Peyer's patch (tissue), 4 donors: ENCODE results near the gene PLAA. TPM values are rescaled to one million over a fixed set of nuclear protein-coding genes. Genes with fewer than 3 reads are reported as not detected.

ENCODE experiments used
- DNase-seq, 3 donors: peaks; one replicate each; pipeline ENCODE4 v3.0.0-alpha.2; 2017 to 2019
- H3K27ac ChIP-seq, 4 donors: fragments of 200-600 bp; sonication (generic); one replicate each; pipeline ENCODE4 v1.5.1; 2016 to 2019
- H3K27me3 ChIP-seq, 2 donors: fragments of 200-600 bp; sonication (generic); one replicate each; pipeline ENCODE4 v1.5.1; 2019
- H3K36me3 ChIP-seq, 3 donors: fragments of 200-600 bp; sonication (generic); one replicate each; pipeline ENCODE4 v1.5.1; 2016 to 2019
- H3K4me1 ChIP-seq, 4 donors: fragments of 200-600 bp; sonication (generic); one replicate each; pipeline ENCODE4 v1.5.1; 2016 to 2019
- H3K4me3 ChIP-seq, 4 donors: fragments of 200-600 bp; sonication (generic); 1 replicate in 3 of 4; 2 replicates in 1 of 4; pipeline ENCODE4 v1.5.1; 2016 to 2019; ENCODE audit warnings: mild to moderate bottlenecking in 1 of 4
- H3K9me3 ChIP-seq, 4 donors: fragments of 200-600 bp; sonication (generic); one replicate each; pipeline ENCODE4 v1.5.1; 2016 to 2019; ENCODE audit warnings: mild to moderate bottlenecking in 1 of 4
- CTCF ChIP-seq, 6 experiments: fragments of 450-650 bp in 4 of 6; fragments of 200-600 bp in 2 of 6; sonication (generic) in 1 of 6; IDR thresholded peaks; one replicate each; pipeline ENCODE4 v1.5.1; 2017 to 2019; ENCODE audit warnings: antibody characterized with exemption in 6 of 6, mild to moderate bottlenecking in 3 of 6, moderate library complexity in 1 of 6
- POLR2A ChIP-seq, 2 donors: fragments of 450-650 bp; IDR thresholded peaks; one replicate each; pipeline ENCODE4 v1.5.1; 2017; ENCODE audit warnings: antibody characterized with exemption in 2 of 2, mild to moderate bottlenecking in 2 of 2, moderate library complexity in 2 of 2
- total RNA-seq, 4 donors: library from RNA; depleted of rRNA; stranded (reverse); fragments of >200 nt; gene quantifications; one replicate each; pipeline ENCODE4 v1.1.0, GENCODE V29; 2016

The PLAA gene
- total RNA-seq, 4 donors from 2014 or later = 16.3 to 30.5 (median 22.8) TPM

DNA sequence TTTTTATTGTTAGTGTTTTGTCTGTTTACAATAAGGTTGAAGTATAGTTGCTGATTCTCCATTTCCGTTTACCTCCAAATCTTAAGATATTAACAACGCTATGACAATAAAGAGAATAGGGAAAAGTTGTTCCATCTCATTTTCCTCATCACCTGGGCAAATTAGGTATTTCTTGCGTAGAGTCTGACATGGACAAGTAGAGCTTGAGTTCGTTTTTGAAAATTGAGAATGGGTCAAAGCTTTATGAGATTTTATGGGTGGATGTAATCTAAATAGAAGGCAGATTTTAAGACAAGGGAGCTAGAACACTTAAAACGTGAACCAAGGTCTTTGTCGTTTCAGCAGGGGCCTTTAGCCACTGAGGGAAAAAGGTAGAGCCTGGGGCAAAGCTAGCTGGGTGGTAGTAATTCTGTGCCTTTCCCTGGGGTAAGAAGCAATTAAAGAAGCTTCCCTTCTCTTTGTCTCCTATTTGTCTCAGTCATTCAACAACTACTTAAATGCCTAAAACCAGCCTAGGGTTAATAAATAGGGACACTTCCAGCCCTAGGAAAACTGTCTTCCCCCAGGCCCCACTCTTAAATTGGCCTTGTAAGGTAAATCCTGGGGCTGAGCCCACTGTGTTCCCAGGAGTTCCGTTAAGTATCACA, 53.9 kb downstream of the PLAA start:
- no peak for DNase-seq
- no peaks in the 10 kb centered on the region for H3K36me3 ChIP-seq
- H3K4me3 ChIP-seq = peak overlapping the region; percentile 81 to 100 (median 84)
- H3K9me3 ChIP-seq = no peaks in the 10 kb centered on the region
- TF ChIP-seq CTCF (IDR thresholded peaks at IDR 0.05) = no peak
- TF ChIP-seq POLR2A (IDR thresholded peaks at IDR 0.05) = no peak
- H3K4me1 ChIP-seq = peaks cover 0 to 14% (median 4%) of the 10 kb centered on the region in 4 donors
- H3K27ac ChIP-seq = peak overlapping the region; percentile 91 to 97 (median 96)
- no peaks in the 10 kb centered on the region for H3K27me3 ChIP-seq

- TF ChIP-seq POLR2A (IDR thresholded peaks at IDR 0.05) (peak; percentile 62 to 80), CTCF (IDR thresholded peaks at IDR 0.05) (peak in 5 of 6 experiments; percentile 1 to 44 (median 33))
- peak; percentile 94 to 97 (median 95) for DNase-seq
- no peaks in the 10 kb centered on the region for H3K9me3 ChIP-seq
Observed at GRCh38 chr9:26892251-26893029, 54.6 kb downstream of the PLAA start, which contains the start of gene CAAP1. Gene CAAP1 (minus strand): TSS chr9:26892802. CDS start chr9:26892715, 87 bp downstream.

GRCh38 chr9:26891726-26892125, 55.3 kb downstream of the PLAA start:
- Histone ChIP-seq H3K27me3 (no peaks in the 10 kb centered on the region), H3K4me3 (peak overlapping the region; percentile 81 to 100 (median 84)), H3K36me3 (peaks cover 0 to 7% (median 0%) of the 10 kb centered on the region in 3 donors), H3K9me3 (no peaks in the 10 kb centered on the region), H3K27ac (peak overlapping the region; percentile 91 to 97 (median 96)), H3K4me1 (peaks cover 0 to 14% (median 4%) of the 10 kb centered on the region in 4 donors)
- DNase-seq = no peak
- TF ChIP-seq CTCF (IDR thresholded peaks at IDR 0.05) = no peak
- TF ChIP-seq POLR2A (IDR thresholded peaks at IDR 0.05) = no peak

More at GRCh38 chr9:26892251-26893029, 54.6 kb downstream of the PLAA start, which contains the start of gene CAAP1:
- peaks cover 0 to under 1% (median 0%) of the 10 kb centered on the region in 3 donors for H3K36me3 ChIP-seq
- peaks cover 0 to 14% (median 4%) of the 10 kb centered on the region in 4 donors for H3K4me1 ChIP-seq
- H3K27me3 ChIP-seq = no peaks in the 10 kb centered on the region
- peak within 1 kb of the TSS; percentile 91 to 97 (median 96) for H3K27ac ChIP-seq
- H3K4me3 ChIP-seq = peak within 1 kb of the TSS; percentile 81 to 100 (median 84)

DNA sequence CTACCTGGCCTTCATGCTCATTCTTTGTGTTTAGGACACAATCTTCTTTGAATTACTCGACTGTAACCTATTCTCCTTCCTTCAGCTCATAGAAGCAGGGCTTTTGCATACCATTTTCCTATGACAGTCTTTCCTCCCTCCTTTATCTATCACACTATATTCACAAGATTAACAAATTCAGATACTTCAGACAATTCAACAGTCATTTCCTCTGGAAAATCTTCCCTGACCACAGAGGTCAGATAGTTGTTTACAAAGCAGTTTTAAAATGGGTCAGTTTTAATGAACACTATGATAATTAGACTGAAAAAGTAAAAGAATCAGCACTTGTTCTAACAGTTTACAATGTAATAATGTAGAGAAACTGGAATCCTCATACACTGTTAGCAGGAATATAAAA, 58.8 kb downstream of the PLAA start:
- H3K36me3 ChIP-seq = peaks cover 0 to 21% (median 0%) of the 10 kb centered on the region in 3 donors

More for the DNA sequence above, 58.8 kb downstream of the PLAA start:
- no peaks in the 10 kb centered on the region for H3K27me3 ChIP-seq
- H3K4me3 ChIP-seq = no peak overlapping the region
- DNase-seq = no peak
- TF ChIP-seq CTCF (IDR thresholded peaks at IDR 0.05) = no peak
- no peak for TF ChIP-seq POLR2A (IDR thresholded peaks at IDR 0.05)
- no peaks in the 10 kb centered on the region for H3K9me3 ChIP-seq
- peaks cover 0 to 14% (median 4%) of the 10 kb centered on the region in 4 donors for H3K4me1 ChIP-seq
- no peak overlapping the region for H3K27ac ChIP-seq
